AG09319 (cell line): Measurements from ENCODE around the gene ZGPAT.

ENCODE experiments used
- DNase-seq: peaks from one replicate; pipeline ENCODE4 v3.0.0-alpha.2; 2010; ENCODE audit warnings: low read depth; ENCODE audit errors: extremely low read depth
- CTCF ChIP-seq: IDR thresholded peaks from 2 replicates; pipeline ENCODE4 v1.5.1; 2011; ENCODE audit warnings: low read depth, mild to moderate bottlenecking, inconsistent platforms, low read length, moderate library complexity

The ZGPAT gene

DNA sequence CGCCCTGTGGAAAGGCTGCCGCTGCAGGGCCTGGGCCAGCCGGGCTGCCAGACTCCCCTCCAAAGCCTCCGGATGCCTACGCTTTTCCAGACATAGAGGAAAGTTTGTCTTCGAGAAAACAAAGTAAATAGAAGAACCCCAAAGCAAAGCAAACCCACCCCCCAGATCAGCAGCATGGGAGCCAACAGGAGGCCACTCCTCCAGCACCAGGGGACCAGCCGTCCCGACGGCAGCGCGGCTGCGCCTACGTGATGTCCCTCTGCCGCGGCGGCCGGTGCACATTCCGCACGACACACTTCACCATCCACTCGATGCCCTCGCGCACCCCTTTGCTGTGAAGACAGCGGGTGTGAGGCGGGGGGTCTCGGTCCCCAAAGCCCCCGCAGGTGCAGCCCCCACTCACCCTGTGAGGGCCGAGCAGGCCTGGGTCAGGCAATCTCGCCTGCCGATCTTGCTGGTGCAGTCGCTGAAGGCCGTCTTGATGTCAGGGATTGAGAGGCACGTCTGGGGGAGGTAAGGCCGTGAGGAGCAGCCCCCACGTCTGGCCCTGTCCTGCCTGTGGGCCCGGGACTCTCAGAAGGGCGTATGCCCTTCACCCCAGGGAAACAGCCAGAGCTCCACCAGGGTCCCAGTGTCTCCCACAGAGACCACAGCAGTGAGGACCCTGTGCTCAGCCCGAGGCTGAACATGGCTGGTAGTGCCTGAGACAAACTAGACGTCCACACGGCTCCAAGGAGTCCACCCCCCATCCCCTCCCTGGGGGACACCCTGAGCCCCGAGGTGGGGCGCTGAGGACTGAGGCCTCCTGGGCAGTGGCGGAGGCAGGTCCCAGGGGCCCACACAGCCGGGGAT is 7.4 kb upstream of the ZGPAT start:
- TF ChIP-seq CTCF = no peak

GRCh38 chr20:63701051-63701328 is 6.8 kb upstream of the ZGPAT start:
- no peak for TF ChIP-seq CTCF
- DNase-seq = no peak

More for the DNA sequence above, 7.4 kb upstream of the ZGPAT start:
- DNase-seq = no peak

- no peak for TF ChIP-seq CTCF
- no peak for DNase-seq
Measured at GRCh38 chr20:63701329-63702035, 6.4 kb upstream of the ZGPAT start.

GRCh38 chr20:63702036-63702665 is 5.7 kb upstream of the ZGPAT start:
- no peak for DNase-seq
- TF ChIP-seq CTCF = no peak

DNA sequence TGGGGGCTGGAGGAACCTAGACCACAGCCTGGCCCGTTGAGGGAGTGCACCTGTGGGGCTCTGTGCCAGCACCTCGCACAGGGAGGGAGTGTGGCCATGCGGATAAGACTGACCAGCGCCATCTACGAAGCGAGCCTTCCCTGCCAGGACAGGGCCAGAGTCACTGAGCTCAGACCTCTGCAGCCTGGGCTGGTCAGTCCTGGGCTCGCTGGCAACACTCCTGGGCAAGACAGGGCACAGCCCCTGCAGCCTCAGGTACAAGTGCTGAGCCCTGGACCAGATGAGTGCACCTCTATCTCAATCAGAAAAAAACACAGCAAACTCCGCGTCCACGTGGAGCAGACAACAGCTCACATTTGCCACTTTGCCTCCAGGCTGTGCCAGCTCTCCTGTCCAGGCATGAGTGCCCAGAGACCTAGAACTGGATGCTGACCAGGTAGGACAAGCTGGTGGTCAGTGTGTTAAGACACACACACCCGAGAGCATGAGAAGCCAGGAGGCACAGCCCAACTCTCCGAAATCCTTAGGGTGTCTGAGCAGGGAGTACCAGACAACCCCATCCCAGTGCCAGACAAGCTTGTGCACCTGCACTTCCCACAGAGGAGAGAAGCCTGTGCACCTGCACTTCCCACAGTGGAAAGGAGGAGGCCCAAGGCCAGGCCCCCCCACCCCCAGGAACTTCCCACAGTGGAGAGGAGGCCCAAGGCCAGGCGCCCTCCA is 4.9 kb upstream of the ZGPAT start:
- DNase-seq = no peak
- no peak for TF ChIP-seq CTCF

- no peak for DNase-seq
- no peak for TF ChIP-seq CTCF
Measured at GRCh38 chr20:63703471-63703975, 4.3 kb upstream of the ZGPAT start.
